Pericardium fibroblast (primary cell): ENCODE results near the gene LCE1A. TPM values are rescaled to one million over a fixed set of nuclear protein-coding genes. Genes with fewer than 3 reads are reported as not detected.

Source experiments
- total RNA-seq: library from RNA; depleted of rRNA; stranded (reverse); fragments of >200 nt; gene quantifications from 2 replicates; pipeline ENCODE4 v1.2.3, GENCODE V29; 2015

The LCE1A gene
- not detected in 2 replicates for total RNA-seq

GRCh38 chr1:152827173-152827572, at the start of gene LCE1A:
Gene LCE1A, plus strand, starts transcription at chr1:152827473. Its CDS starts 0 bp downstream, at chr1:152827473.

GRCh38 chr1:152786077-152786476, 41.2 kb upstream of the LCE1A start, which contains the start of gene LCE1E:
Gene LCE1E, plus strand, starts transcription at chr1:152786257. Its CDS starts 1,043 bp downstream, at chr1:152787300.

GRCh38 chr1:152796421-152796820, 30.9 kb upstream of the LCE1A start, which contains the start of gene LCE1D:
Gene LCE1D, plus strand, starts transcription at chr1:152796721. Its CDS starts 1,074 bp downstream, at chr1:152797795.

GRCh38 chr1:152806576-152806975, 20.7 kb upstream of the LCE1A start, which contains the start of gene LCE1C:
Gene LCE1C, minus strand, starts transcription at chr1:152806651. Its CDS starts 1,173 bp downstream, at chr1:152805478.

GRCh38 chr1:152811671-152812070, 15.6 kb upstream of the LCE1A start, which contains the start of gene LCE1B:
Gene LCE1B, plus strand, starts transcription at chr1:152811971. Its CDS starts 476 bp downstream, at chr1:152812447.

GRCh38 chr1:152842556-152842955, 15.3 kb downstream of the LCE1A start, which contains the start of gene LCE6A:
Gene LCE6A, plus strand, starts transcription at chr1:152842856. Its CDS starts 665 bp downstream, at chr1:152843521.

GRCh38 chr1:152859696-152860095, 32.4 kb downstream of the LCE1A start, which contains the start of gene LCE7A:
Gene LCE7A, plus strand, starts transcription at chr1:152859996. Its CDS starts 702 bp downstream, at chr1:152860698.

Other genes starting within 250 kb of the LCE1A start
- not detected in 2 replicates for gene LCE3D, start 247.0 kb upstream of the LCE1A start, total RNA-seq
- not detected in 2 replicates for gene LCE3C, start 227.2 kb upstream of the LCE1A start, total RNA-seq
- not detected in 2 replicates for gene LCE3B, start 213.7 kb upstream of the LCE1A start, total RNA-seq
- gene LCE3A, start 204.4 kb upstream of the LCE1A start, total RNA-seq = not detected in 2 replicates
- not detected in 2 replicates for gene LCE2D, start 164.1 kb upstream of the LCE1A start, total RNA-seq
- not detected in 2 replicates for gene LCE2C, start 152.2 kb upstream of the LCE1A start, total RNA-seq
- gene LCE2B, start 141.3 kb upstream of the LCE1A start, total RNA-seq = not detected in 2 replicates
- not detected in 2 replicates for gene LCE2A, start 129.1 kb upstream of the LCE1A start, total RNA-seq
- not detected in 2 replicates for gene LCE4A, start 119.3 kb upstream of the LCE1A start, total RNA-seq
- gene KPRP, start 69.4 kb upstream of the LCE1A start, total RNA-seq = not detected in 2 replicates
- gene LCE1F, start 52.3 kb upstream of the LCE1A start, total RNA-seq = not detected in 2 replicates
- gene LCE1E, start 41.2 kb upstream of the LCE1A start, total RNA-seq = not detected in 2 replicates
- not detected in 2 replicates for gene LCE1D, start 30.8 kb upstream of the LCE1A start, total RNA-seq
- not detected in 2 replicates for gene LCE1C, start 20.8 kb upstream of the LCE1A start, total RNA-seq
- not detected in 2 replicates for gene LCE1B, start 15.5 kb upstream of the LCE1A start, total RNA-seq
- gene LCE6A, start 15.4 kb downstream of the LCE1A start, total RNA-seq = not detected in 2 replicates
- gene LCE7A, start 32.5 kb downstream of the LCE1A start, total RNA-seq = not detected in 2 replicates
- gene SMCP, start 50.8 kb downstream of the LCE1A start, total RNA-seq = not detected in 2 replicates
- not detected in 2 replicates for gene IVL, start 81.1 kb downstream of the LCE1A start, total RNA-seq
- gene SPRR5, start 119.7 kb downstream of the LCE1A start, total RNA-seq = not detected in 2 replicates
- not detected in 2 replicates for gene SPRR4, start 143.2 kb downstream of the LCE1A start, total RNA-seq
- not detected in 2 replicates for gene SPRR1A, start 156.6 kb downstream of the LCE1A start, total RNA-seq
- gene SPRR3, start 174.3 kb downstream of the LCE1A start, total RNA-seq = not detected in 2 replicates
- not detected in 2 replicates for gene SPRR1B, start 203.7 kb downstream of the LCE1A start, total RNA-seq
- gene SPRR2D, start 213.6 kb downstream of the LCE1A start, total RNA-seq = not detected in 2 replicates
- gene SPRR2A, start 230.0 kb downstream of the LCE1A start, total RNA-seq = not detected in 2 replicates
- gene SPRR2B, start 244.1 kb downstream of the LCE1A start, total RNA-seq = not detected in 2 replicates